Stimulated activated CD4-positive, alpha-beta T cell treated with anti-CD3 and anti-CD28 coated beads, Interleukin-12 subunit alpha, Interleukin-12 subunit beta, amount 100 ng/mL, for 4 hours (primary cell): ENCODE results near the gene POU4F3.
"Not testable (repeated sequence)": the region's sequence is repeated elsewhere in the genome, so short reads cannot be mapped to it uniquely, and the experiment has no call there.

Experiments
- DNase-seq: peaks from one replicate; pipeline ENCODE4 v3.0.0-alpha.2; 2020

The POU4F3 gene

GRCh38 chr5:146338774-146339714 is at the start of gene POU4F3:
Gene POU4F3, plus strand, starts transcription at chr5:146338839. Its CDS starts 274 bp downstream, at chr5:146339113.
- no peak for DNase-seq

GRCh38 chr5:146290318-146290717 is 48.3 kb upstream of the POU4F3 start:
- DNase-seq: no peak

- DNase-seq: no peak
Observed at GRCh38 chr5:146291421-146292074, 47.1 kb upstream of the POU4F3 start.

GRCh38 chr5:146296245-146296644 is 42.4 kb upstream of the POU4F3 start:
- no peak for DNase-seq

GRCh38 chr5:146298920-146299319 is 39.7 kb upstream of the POU4F3 start:
- DNase-seq: not testable (repeated sequence)

GRCh38 chr5:146301626-146302025 is 37.0 kb upstream of the POU4F3 start:
- no peak for DNase-seq

- no peak for DNase-seq
Observed at GRCh38 chr5:146302406-146302805, 36.2 kb upstream of the POU4F3 start.

GRCh38 chr5:146306838-146307237 is 31.8 kb upstream of the POU4F3 start:
- no peak for DNase-seq

- DNase-seq: no peak
Observed at GRCh38 chr5:146307796-146308195, 30.8 kb upstream of the POU4F3 start.

- DNase-seq: no peak
Observed at GRCh38 chr5:146310540-146310939, 28.1 kb upstream of the POU4F3 start.

- DNase-seq: no peak
Observed at GRCh38 chr5:146311278-146311677, 27.4 kb upstream of the POU4F3 start.

GRCh38 chr5:146313027-146313426 is 25.6 kb upstream of the POU4F3 start:
- no peak for DNase-seq

GRCh38 chr5:146321571-146321970 is 17.1 kb upstream of the POU4F3 start:
- no peak for DNase-seq

GRCh38 chr5:146327257-146327870 is 11.3 kb upstream of the POU4F3 start:
- DNase-seq: no peak

- DNase-seq: no peak
Observed at GRCh38 chr5:146327989-146328388, 10.7 kb upstream of the POU4F3 start.

- DNase-seq: no peak
Observed at GRCh38 chr5:146329697-146330096, 8.9 kb upstream of the POU4F3 start.

- no peak for DNase-seq
Observed at GRCh38 chr5:146331423-146331822, 7.2 kb upstream of the POU4F3 start.

GRCh38 chr5:146334074-146334533 is 4.5 kb upstream of the POU4F3 start:
- no peak for DNase-seq

- no peak for DNase-seq
Observed at GRCh38 chr5:146336197-146336596, 2.4 kb upstream of the POU4F3 start.

GRCh38 chr5:146337264-146337904 is 1.3 kb upstream of the POU4F3 start:
- DNase-seq: no peak

GRCh38 chr5:146337928-146338327 is 711 bp upstream of the POU4F3 start:
- no peak for DNase-seq

- DNase-seq: no peak
Observed at GRCh38 chr5:146339715-146340259, 1.1 kb downstream of the POU4F3 start.
